ENCODE measurements around the gene LHFPL2. TPM values are rescaled to one million over a fixed set of nuclear protein-coding genes. Genes with fewer than 3 reads are reported as not detected.
A peak's percentile ranks its signal among the peaks of the same experiment; 100 is the strongest.

LHFPL2 gene
- total RNA-seq, 1 donor from 2014 or later, result 33.1 TPM

- Histone ChIP-seq H3K27me3 (ENCODE audit: control insufficient read depth, insufficient read depth, low read length) (no peaks in the 10 kb centered on the region), H3K36me3 (ENCODE audit: control insufficient read depth, insufficient read depth, low read length) (no peaks in the 10 kb centered on the region), H3K4me3 (ENCODE audit: low read depth, low read length) (no peak overlapping the region)
- no peak for TF ChIP-seq CTCF (IDR thresholded peaks at IDR 0.05; ENCODE audit: insufficient read depth, low read length, poor library complexity, severe bottlenecking)
- no peak for DNase-seq (ENCODE audit: low read depth)
These were observed 136.1 kb downstream of the LHFPL2 start for GRCh38 chr5:78512435-78512834.

- H3K4me3 ChIP-seq (ENCODE audit: low read depth, low read length), result no peak overlapping the region
- H3K36me3 ChIP-seq (ENCODE audit: control insufficient read depth, insufficient read depth, low read length), result no peaks in the 10 kb centered on the region
- no peak for DNase-seq (ENCODE audit: low read depth)
- TF ChIP-seq CTCF (IDR thresholded peaks at IDR 0.05; ENCODE audit: insufficient read depth, low read length, poor library complexity, severe bottlenecking), result no peak
- H3K27me3 ChIP-seq (ENCODE audit: control insufficient read depth, insufficient read depth, low read length), result no peaks in the 10 kb centered on the region
These were observed 137.3 kb downstream of the LHFPL2 start for GRCh38 chr5:78511121-78511906.

DNA sequence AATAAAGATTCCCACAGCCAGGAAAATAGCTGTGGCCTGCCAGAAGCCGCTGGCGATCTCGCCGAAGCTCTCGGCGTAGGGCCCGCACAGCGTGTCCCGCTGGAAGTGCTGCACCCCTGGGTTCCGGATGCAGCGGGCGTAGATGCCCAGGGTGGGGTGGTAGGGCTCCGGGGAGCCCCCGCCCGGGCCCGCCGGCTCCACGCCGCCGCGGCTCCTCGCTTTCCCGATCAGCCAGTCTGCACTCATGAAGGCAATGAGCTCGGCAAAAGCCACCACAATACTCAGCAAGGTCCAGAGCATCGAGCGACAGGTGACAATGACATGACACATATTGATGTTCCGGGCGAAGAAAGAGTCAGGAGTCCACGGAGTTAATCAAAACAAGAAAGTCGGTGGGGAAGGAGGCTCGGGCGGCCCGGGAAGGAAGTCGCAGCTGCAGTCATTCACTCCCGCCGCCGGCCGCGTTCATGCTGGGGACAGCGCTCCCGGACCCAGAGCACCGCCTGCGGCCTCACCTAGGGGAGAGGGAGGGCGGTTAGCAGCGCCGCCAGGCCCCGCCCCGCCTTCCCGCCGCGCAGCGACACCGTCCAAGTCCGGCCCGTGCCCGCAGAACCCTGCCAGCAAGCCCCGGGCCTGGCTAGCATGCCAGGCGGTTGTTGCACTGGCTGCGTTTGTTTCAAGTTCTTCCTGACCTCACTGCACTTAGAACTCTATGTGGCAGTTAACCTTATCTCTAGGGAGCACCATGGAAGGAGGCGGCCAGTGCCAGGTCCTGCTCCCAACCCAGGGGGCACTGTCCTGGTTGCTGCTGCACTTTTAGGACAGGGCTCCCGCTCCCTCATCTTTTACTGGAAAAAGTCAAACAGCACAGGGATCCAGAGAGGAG, 138.4 kb downstream of the LHFPL2 start:
- H3K4me3 ChIP-seq (ENCODE audit: low read depth, low read length), result peak overlapping the region; percentile 10
- peak; percentile 9 for TF ChIP-seq CTCF (IDR thresholded peaks at IDR 0.05; ENCODE audit: insufficient read depth, low read length, poor library complexity, severe bottlenecking)
- H3K27me3 ChIP-seq (ENCODE audit: control insufficient read depth, insufficient read depth, low read length), result no peaks in the 10 kb centered on the region
- DNase-seq (ENCODE audit: low read depth), result no peak
- no peaks in the 10 kb centered on the region for H3K36me3 ChIP-seq (ENCODE audit: control insufficient read depth, insufficient read depth, low read length)

GRCh38 chr5:78509145-78509865, 139.3 kb downstream of the LHFPL2 start:
- TF ChIP-seq CTCF (IDR thresholded peaks at IDR 0.05; ENCODE audit: insufficient read depth, low read length, poor library complexity, severe bottlenecking), result no peak
- Histone ChIP-seq H3K36me3 (ENCODE audit: control insufficient read depth, insufficient read depth, low read length) (no peaks in the 10 kb centered on the region), H3K4me3 (ENCODE audit: low read depth, low read length) (no peak overlapping the region), H3K27me3 (ENCODE audit: control insufficient read depth, insufficient read depth, low read length) (no peaks in the 10 kb centered on the region)
- no peak for DNase-seq (ENCODE audit: low read depth)

GRCh38 chr5:78508186-78508765, 140.3 kb downstream of the LHFPL2 start:
- TF ChIP-seq CTCF (IDR thresholded peaks at IDR 0.05; ENCODE audit: insufficient read depth, low read length, poor library complexity, severe bottlenecking), result no peak
- no peak for DNase-seq (ENCODE audit: low read depth)
- Histone ChIP-seq H3K4me3 (ENCODE audit: low read depth, low read length) (no peak overlapping the region), H3K27me3 (ENCODE audit: control insufficient read depth, insufficient read depth, low read length) (no peaks in the 10 kb centered on the region), H3K36me3 (ENCODE audit: control insufficient read depth, insufficient read depth, low read length) (no peaks in the 10 kb centered on the region)
